ENCODE results near the gene SOX3.

Gene SOX3

GRCh38 chrX:140504371-140505324 lies at the start of gene SOX3:
Gene SOX3, minus strand, starts transcription at chrX:140505069. Its CDS starts 9 bp downstream, at chrX:140505060.
- DNase-seq (ENCODE audit: insufficient read length, low spot score) (no peak), FAIRE-seq (no peak)

GRCh38 chrX:140548985-140549384 lies 44.1 kb upstream of the SOX3 start:
- DNase-seq (ENCODE audit: insufficient read length, low spot score) (no peak), FAIRE-seq (no peak)

DNA sequence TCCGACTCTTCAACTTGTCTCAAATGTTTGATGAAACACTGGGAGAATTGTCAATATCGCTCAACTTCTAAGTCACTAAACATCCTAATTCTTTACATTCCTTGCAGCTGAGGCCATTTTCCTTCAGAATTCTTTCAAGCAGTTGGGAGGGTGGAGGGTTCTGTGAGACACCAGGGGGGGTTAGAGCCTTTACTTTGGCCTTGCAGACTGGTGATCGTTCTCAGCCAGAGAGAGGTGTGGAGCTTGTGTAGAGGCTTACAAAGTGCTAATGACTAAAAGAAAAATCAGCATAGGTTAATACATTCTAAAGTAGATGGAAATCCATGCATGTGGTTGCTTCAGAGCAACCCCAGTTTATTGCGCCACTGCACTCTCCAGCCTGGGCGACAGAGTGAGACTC lies 21.3 kb upstream of the SOX3 start:
- FAIRE-seq (no peak), DNase-seq (ENCODE audit: insufficient read length, low spot score) (no peak)

DNA sequence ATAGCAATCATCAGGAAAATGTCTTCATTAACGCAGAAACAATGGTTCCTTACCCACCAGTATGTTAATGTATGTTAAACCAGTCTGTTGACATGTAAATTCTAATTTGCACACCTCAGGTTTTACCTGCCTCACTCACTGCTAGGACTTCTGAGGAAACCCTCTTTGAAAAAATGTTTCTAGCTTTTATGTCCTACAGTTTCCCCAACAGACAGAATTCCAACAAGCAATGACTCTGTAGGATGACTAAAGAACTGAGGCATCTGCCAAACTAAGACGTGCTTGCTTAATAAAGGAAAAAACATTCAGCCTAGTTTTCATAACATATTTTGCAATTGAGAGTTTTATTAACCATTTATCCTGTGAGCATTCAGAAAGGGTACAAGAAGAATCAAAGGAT lies 20.6 kb upstream of the SOX3 start:
- no peak for FAIRE-seq
- DNase-seq (ENCODE audit: insufficient read length, low spot score), result no peak

DNA sequence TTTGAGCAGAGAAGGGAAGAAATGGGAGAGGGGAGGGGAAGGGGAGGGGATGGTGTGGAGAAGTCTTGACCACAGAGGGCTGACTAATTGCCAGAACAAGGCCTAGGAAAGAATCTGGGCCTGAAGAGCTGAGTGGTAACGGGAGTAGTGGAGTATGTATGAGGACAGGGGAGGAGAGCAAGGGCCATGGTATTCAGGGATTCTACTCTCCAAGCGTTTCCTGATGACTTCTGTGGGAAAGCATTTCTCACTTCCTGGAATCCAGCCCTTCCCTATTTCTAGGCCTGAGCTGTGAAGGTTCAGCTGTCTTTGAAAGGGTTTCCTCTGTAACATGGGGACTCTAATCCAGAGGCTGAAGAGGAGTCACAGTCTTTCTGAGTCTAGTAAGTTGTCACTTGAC lies 19.7 kb upstream of the SOX3 start:
- no peak for FAIRE-seq

GRCh38 chrX:140521393-140521792 lies 16.5 kb upstream of the SOX3 start:
- FAIRE-seq (no peak), DNase-seq (ENCODE audit: insufficient read length, low spot score) (no peak)

More for the DNA sequence above, 19.7 kb upstream of the SOX3 start:
- DNase-seq (ENCODE audit: insufficient read length, low spot score), result no peak

DNA sequence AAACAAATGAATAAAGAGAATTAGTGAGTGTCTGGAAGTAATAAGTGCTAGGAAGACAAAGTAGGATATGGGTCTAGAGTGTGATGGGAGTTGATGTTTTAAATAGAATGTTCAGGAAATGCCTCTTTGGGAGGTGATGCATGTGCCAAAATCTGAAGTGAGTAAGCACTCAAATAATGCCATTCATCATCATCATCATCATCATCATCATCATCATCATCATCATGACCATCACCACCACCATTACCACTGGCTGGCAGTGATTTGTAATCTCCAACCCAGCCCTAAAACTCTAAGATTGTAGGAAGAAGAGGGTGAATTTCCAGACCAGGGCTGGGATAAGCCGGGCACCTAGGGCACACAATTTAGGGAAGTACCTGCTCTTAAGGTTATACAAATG lies 9.7 kb upstream of the SOX3 start:
- FAIRE-seq, result no peak
- DNase-seq (ENCODE audit: insufficient read length, low spot score), result no peak

DNA sequence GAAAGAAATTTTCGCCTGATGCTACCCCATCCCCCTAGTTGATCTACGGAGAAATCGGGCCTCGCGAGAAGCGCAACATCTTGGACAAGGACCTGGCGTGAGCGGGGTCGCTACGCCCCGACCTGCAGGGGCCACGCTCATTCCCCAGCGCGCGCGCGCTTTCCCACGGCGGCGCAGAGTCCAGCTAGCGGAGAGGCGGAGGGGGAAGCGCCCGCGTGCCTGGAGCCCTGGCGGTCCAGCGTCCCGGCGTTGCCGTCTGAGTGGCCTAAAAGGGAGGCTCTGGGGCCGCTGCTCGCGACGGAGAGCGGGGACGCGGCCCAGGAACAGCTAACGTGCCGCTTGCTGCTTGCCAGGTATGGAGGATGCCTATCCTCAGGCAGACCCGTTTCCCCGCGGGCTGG lies 6.0 kb upstream of the SOX3 start:
- DNase-seq (ENCODE audit: insufficient read length, low spot score) (no peak), FAIRE-seq (no peak)

DNA sequence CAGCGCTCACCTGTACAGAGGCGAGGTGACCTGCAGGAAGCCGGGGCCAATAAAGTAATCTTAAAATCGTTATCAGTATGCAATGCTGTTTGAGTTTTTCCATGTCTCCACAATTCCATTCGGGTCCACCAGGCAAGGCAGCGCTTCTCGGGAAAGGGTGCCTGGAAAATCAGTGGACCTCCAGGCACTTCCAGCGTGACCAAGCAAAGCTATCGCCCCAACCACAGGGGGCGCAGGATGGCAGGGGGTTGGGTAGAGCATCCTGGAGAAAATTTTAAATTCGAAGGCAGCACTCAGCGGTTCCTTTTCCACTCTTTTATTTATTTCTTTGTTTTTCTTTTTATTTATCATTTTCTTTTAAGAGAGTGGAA lies 5.4 kb upstream of the SOX3 start:
- no peak for FAIRE-seq
- no peak for DNase-seq (ENCODE audit: insufficient read length, low spot score)

- DNase-seq (ENCODE audit: insufficient read length, low spot score) (no peak), FAIRE-seq (no peak)
Observed at GRCh38 chrX:140509468-140510305, 4.8 kb upstream of the SOX3 start.

DNA sequence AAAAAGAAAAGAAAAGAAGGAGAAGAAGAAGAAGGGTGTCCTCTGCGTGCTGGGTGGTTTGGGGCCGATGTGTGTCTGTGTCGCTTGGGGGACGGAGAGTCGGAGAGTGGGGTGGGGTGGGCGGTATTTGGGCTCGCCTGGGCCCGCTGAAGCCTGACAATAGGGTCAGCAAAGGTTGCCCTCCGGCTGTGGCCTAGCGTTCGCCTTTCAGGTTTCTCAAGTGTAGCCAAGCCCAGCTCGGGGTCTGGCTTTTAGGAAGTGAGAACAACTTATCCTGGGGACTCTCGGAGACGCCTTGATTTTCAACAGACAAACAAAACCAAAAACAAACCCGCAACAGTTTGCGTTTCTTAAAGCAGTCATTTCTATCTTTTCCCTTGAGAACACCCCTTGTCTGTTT lies 4.1 kb upstream of the SOX3 start:
- DNase-seq (ENCODE audit: insufficient read length, low spot score), result no peak
- no peak for FAIRE-seq

- FAIRE-seq (no peak), DNase-seq (ENCODE audit: insufficient read length, low spot score) (no peak)
Observed at GRCh38 chrX:140507982-140508305, 3.1 kb upstream of the SOX3 start.

GRCh38 chrX:140507223-140507981 lies 2.5 kb upstream of the SOX3 start:
- DNase-seq (ENCODE audit: insufficient read length, low spot score), result no peak
- no peak for FAIRE-seq

DNA sequence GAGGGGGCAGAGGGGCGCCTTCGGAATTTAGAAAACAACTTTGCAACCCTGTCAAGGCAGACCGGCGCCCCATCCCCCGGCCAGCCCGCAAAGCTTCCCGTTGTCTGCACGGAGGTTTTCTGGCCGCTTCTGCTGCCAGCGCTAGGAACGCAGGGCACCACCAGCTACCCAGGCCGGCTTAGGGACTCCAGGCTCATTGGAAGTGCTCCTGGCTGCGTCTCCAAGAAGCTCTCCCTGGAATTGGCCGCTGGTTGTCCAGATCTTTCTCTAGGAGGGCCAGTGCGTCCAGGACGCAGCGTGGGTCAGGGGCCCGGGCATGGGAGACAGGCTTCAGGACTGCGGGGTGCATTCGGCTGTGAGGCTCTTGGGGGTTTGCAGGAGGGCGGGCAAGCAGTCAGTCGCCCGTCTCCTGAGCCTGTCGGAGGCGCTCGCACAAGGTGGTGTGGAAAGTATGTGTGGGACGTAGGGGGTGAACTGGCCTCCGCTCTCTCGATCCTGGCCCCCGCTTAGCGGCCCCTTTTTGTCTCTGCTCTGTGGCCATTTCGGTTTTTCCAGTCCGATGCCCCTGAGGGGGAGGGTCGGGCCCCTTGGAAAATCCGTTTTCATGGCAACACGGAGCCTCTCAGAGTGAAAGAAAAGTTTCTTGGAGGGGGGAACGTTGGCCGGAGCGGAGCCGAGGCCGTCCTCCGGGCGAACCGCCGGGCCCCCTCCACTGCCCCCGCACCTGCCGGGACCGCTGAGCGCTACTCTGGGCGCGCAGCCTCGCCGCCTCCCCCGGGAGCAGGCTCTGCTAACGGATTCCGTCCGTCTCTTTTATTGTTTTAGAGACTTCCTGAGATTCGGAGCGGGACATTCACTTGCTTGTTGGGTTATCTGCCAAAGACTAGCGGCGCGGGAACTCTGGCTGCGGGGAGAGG lies 810 bp upstream of the SOX3 start:
- DNase-seq (ENCODE audit: insufficient read length, low spot score), result no peak
- no peak for FAIRE-seq

DNA sequence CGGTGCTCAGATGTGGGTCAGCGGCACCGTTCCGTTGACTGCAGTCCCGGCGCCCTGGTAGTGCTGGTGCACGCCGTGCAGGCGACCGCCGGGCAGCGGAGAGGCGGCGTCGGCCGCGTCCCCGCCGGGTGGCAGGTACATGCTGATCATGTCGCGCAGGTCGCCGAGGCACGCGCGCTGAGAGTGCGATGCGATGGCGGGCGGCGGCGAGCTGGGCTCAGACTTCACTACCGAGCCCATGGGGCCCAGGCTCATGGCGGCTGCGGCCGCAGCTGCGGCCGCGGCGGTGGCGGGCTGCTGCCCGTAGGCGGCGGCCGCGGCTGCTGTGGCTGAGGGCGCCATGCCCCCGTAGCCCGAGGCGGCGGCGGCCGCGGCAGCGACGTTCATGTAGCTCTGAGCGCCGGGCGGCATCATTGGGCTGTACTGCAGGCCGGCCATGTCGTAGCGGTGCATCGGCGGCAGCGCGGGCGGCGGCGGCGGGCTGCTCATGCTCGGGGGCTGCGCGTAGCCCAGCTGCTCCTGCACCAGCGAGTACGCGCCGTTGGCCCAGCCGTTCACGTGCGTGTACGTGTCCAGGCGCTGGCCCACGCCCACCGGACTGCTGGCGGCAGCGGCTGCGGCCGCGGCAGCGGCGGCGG lies 1.0 kb downstream of the SOX3 start:
- DNase-seq (ENCODE audit: insufficient read length, low spot score) (no peak), FAIRE-seq (no peak)

GRCh38 chrX:140503238-140503601 lies 1.6 kb downstream of the SOX3 start:
- DNase-seq (ENCODE audit: insufficient read length, low spot score) (no peak), FAIRE-seq (no peak)

- DNase-seq (ENCODE audit: insufficient read length, low spot score) (no peak), FAIRE-seq (no peak)
Observed at GRCh38 chrX:140502491-140503237, 2.2 kb downstream of the SOX3 start.

- no peak for DNase-seq (ENCODE audit: insufficient read length, low spot score)
- no peak for FAIRE-seq
Observed at GRCh38 chrX:140501940-140502468, 2.9 kb downstream of the SOX3 start.

- FAIRE-seq (no peak), DNase-seq (ENCODE audit: insufficient read length, low spot score) (no peak)
Observed at GRCh38 chrX:140501321-140501720, 3.5 kb downstream of the SOX3 start.

Measured in HTR-8/SVneo (cell line).